Fibroblast of mammary gland (primary cell): ENCODE results near the gene BEST1.

Experiments used
- DNase-seq: peaks from one replicate; pipeline ENCODE4 v3.0.0-alpha.2; 2010; ENCODE audit warnings: low read depth
- H3K4me3 ChIP-seq: 2 replicates; pipeline ENCODE4 v1.5.1; 2011; ENCODE audit warnings: low read depth, mild to moderate bottlenecking, low read length, moderate library complexity; ENCODE audit not compliant: control insufficient read depth
- TF ChIP-seq, protein P1 (sequence below): conservative IDR thresholded peaks from 2 replicates; pipeline ENCODE4 v1.5.1; 2011; ENCODE audit warnings: low read depth, low read length, inconsistent platforms; ENCODE audit not compliant: control insufficient read depth, insufficient read depth

BEST1 gene

DNA sequence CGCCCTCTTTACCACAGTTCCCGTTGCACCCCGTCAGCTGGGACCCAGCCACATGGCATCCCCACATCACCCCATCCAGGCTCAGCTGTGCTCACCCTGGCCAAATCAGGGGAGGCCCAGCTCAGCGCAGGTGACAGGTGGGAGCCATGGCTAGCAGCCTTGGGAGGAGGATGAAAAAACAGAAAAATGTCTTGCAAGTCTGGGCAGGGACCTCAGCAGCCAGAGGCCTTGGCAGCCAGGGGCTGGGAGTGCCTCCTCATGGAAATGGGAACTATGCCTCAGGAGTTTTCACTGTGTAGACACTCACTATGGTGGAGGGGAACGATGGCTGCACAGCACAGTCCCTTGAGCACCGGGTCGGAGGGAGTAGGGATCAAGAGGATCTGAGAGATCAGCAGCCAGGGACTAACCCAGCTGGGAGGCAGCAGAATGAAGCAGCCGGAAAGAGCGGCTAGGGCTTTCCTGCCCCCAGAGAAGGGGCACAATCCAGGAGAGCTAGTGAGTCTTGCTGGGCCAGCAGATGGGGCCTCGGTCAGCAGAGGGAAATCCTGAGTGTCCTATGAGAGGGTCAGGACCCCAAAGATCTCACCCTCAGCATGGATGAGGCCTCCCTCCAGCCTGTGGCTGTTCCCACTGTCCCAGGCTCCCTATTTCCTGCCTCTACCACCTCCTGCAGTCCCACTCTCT is 23.5 kb downstream of the BEST1 start:
- no peak overlapping the region for H3K4me3 ChIP-seq
- TF ChIP-seq, protein P1, sequence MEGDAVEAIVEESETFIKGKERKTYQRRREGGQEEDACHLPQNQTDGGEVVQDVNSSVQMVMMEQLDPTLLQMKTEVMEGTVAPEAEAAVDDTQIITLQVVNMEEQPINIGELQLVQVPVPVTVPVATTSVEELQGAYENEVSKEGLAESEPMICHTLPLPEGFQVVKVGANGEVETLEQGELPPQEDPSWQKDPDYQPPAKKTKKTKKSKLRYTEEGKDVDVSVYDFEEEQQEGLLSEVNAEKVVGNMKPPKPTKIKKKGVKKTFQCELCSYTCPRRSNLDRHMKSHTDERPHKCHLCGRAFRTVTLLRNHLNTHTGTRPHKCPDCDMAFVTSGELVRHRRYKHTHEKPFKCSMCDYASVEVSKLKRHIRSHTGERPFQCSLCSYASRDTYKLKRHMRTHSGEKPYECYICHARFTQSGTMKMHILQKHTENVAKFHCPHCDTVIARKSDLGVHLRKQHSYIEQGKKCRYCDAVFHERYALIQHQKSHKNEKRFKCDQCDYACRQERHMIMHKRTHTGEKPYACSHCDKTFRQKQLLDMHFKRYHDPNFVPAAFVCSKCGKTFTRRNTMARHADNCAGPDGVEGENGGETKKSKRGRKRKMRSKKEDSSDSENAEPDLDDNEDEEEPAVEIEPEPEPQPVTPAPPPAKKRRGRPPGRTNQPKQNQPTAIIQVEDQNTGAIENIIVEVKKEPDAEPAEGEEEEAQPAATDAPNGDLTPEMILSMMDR = no peak
- no peak for DNase-seq

DNA sequence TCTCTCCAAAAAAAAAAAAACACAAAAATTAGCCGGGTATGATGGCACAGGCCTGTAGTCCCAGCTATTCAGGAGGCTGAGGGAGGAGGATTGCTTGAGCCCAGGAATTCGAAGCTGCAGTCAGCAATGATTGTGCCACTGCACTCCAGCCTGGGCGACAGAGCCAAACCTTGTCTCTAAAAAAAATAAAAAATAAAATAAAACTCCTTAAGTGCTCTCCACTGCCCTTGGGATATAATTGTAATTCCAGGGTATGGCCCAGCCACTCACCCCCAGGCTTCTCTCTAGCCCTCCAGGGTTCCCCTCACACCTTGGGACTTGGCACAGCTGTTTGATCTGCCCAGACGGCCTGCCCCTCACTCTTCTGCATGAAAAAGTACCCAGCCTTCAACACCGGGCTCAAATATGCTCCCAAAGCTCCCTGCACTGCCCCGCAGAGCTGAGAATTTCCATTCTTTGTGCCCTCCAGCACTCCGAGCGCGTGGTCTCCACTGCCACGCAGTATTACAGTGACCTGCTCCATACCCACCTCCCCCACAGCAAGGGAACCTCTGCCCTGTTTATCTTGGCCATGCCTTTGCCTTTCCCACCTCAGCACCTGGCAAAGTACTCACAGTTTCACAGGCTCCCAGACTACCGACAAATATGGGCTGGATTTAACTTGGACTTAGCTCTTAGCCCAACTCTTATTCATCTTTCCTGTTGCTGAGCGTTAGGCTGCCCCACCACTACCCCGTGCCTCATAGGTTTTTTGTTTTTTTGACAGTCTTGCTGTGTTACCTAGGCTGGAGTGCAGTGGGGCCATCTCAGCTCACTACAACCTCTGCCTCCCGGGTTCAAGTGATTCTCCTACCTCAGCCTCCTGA is 24.8 kb downstream of the BEST1 start:
- TF ChIP-seq, protein P1 = no peak
- DNase-seq = no peak
- H3K4me3 ChIP-seq = no peak overlapping the region

GRCh38 chr11:61975638-61976419 is 25.7 kb downstream of the BEST1 start:
- H3K4me3 ChIP-seq = no peak overlapping the region
- DNase-seq = no peak
- TF ChIP-seq, protein P1 = no peak

- H3K4me3 ChIP-seq = no peak overlapping the region
- TF ChIP-seq, protein P1 = no peak
- DNase-seq = no peak
Measured at GRCh38 chr11:61976420-61976800, 26.3 kb downstream of the BEST1 start.

- TF ChIP-seq, protein P1 = no peak
- no peak for DNase-seq
- H3K4me3 ChIP-seq = no peak overlapping the region
Measured at GRCh38 chr11:61976813-61977475, 26.8 kb downstream of the BEST1 start.
